Measurements from ENCODE around the gene DDO. TPM values are rescaled to one million over a fixed set of nuclear protein-coding genes. Genes with fewer than 3 reads are reported as not detected.
A peak's percentile ranks its signal among the peaks of the same experiment; 100 is the strongest.

DDO gene
- total RNA-seq, 1 donor from 2014 or later: not detected

DNA sequence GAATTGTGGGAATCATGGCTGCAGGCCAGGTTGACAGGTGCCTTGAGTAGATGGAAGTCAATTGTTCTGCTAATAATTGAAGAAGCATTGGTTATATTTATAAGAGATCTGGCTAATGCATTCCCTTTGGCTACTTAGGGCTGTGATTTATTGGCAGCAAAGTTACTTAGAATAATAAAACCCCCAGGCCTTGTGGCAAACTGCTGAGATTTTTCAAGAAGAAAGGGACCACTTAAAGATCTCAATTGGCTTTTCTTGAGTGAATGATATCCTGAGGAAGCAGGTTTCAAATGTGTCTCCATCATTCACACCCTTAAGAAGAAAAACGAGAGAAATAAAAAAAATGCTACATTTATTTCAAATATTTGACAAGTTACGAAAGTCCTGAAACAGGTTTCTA is 27.4 kb downstream of the DDO start:
- Mint-ChIP-seq H3K4me3 (no peak overlapping the region), H3K27me3 (ENCODE audit: insufficient read depth) (peaks cover 3% of the 10 kb centered on the region), H3K36me3 (ENCODE audit: low read depth) (no peaks in the 10 kb centered on the region), H3K4me1 (ENCODE audit: low read depth) (peaks cover 10% of the 10 kb centered on the region), H3K9me3 (no peaks in the 10 kb centered on the region), H3K27ac (no peak overlapping the region)
- intact Hi-C loops (cut with micrococcal nuclease): no loop called here
- DNase-seq (ENCODE audit: low spot score): no peak

- intact Hi-C loops (cut with micrococcal nuclease): no loop called here
- no peak overlapping the region for H3K27ac Mint-ChIP-seq
- peaks cover 10% of the 10 kb centered on the region for H3K4me1 Mint-ChIP-seq (ENCODE audit: low read depth)
- H3K9me3 Mint-ChIP-seq: peaks cover 3% of the 10 kb centered on the region
- H3K27me3 Mint-ChIP-seq (ENCODE audit: insufficient read depth): peaks cover 4% of the 10 kb centered on the region
- no peak for DNase-seq (ENCODE audit: low spot score)
- H3K4me3 Mint-ChIP-seq: no peak overlapping the region
- H3K36me3 Mint-ChIP-seq (ENCODE audit: low read depth): no peaks in the 10 kb centered on the region
Measured at GRCh38 chr6:110385458-110385863, 29.9 kb downstream of the DDO start.

- peaks cover 3% of the 10 kb centered on the region for H3K9me3 Mint-ChIP-seq
- H3K27ac Mint-ChIP-seq: no peak overlapping the region
- H3K4me3 Mint-ChIP-seq: no peak overlapping the region
- intact Hi-C loops (cut with micrococcal nuclease): no loop called here
- peaks cover 4% of the 10 kb centered on the region for H3K27me3 Mint-ChIP-seq (ENCODE audit: insufficient read depth)
- H3K4me1 Mint-ChIP-seq (ENCODE audit: low read depth): no peaks in the 10 kb centered on the region
- no peak for DNase-seq (ENCODE audit: low spot score)
- H3K36me3 Mint-ChIP-seq (ENCODE audit: low read depth): no peaks in the 10 kb centered on the region
Measured at GRCh38 chr6:110378552-110378951, 36.8 kb downstream of the DDO start.

- no peak for DNase-seq (ENCODE audit: low spot score)
- no peak overlapping the region for H3K4me3 Mint-ChIP-seq
- H3K27ac Mint-ChIP-seq: no peak overlapping the region
- intact Hi-C loops (cut with micrococcal nuclease): no loop called here
- peaks cover 18% of the 10 kb centered on the region for H3K27me3 Mint-ChIP-seq (ENCODE audit: insufficient read depth)
- no peaks in the 10 kb centered on the region for H3K4me1 Mint-ChIP-seq (ENCODE audit: low read depth)
- no peaks in the 10 kb centered on the region for H3K9me3 Mint-ChIP-seq
- H3K36me3 Mint-ChIP-seq (ENCODE audit: low read depth): no peaks in the 10 kb centered on the region
Measured at GRCh38 chr6:110369066-110369465, 46.3 kb downstream of the DDO start.

- intact Hi-C loops (cut with micrococcal nuclease): no loop called here
- Mint-ChIP-seq H3K4me3 (no peak overlapping the region), H3K9me3 (no peaks in the 10 kb centered on the region), H3K36me3 (ENCODE audit: low read depth) (no peaks in the 10 kb centered on the region), H3K4me1 (ENCODE audit: low read depth) (no peaks in the 10 kb centered on the region), H3K27ac (no peak overlapping the region), H3K27me3 (ENCODE audit: insufficient read depth) (peaks cover 18% of the 10 kb centered on the region)
- no peak for DNase-seq (ENCODE audit: low spot score)
Measured at GRCh38 chr6:110368284-110368683, 47.1 kb downstream of the DDO start.

DNA sequence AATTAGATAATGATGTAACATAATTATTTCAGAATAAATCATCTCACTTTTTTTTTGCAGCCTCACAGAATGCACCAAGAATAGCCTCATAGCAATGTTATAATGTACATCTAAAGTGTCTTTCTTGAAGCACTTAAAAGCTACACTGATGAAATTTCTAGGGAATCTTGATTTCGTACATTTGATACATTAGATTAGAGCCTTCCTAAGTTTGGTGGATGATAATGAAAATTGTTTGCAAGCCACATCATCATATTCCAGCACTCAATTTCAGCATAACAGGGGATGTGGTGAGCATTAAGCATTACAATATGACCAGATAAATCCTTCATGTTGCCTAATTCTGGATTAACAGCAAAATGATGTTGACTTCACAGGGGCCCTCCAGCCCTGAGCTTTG is 47.5 kb downstream of the DDO start:
- intact Hi-C loops (cut with micrococcal nuclease): no loop called here
- Mint-ChIP-seq H3K27ac (no peak overlapping the region), H3K36me3 (ENCODE audit: low read depth) (no peaks in the 10 kb centered on the region), H3K27me3 (ENCODE audit: insufficient read depth) (peaks cover 19% of the 10 kb centered on the region), H3K4me1 (ENCODE audit: low read depth) (no peaks in the 10 kb centered on the region), H3K9me3 (no peaks in the 10 kb centered on the region), H3K4me3 (no peak overlapping the region)
- no peak for DNase-seq (ENCODE audit: low spot score)

GRCh38 chr6:110366975-110367374 is 48.4 kb downstream of the DDO start:
- H3K9me3 Mint-ChIP-seq: no peaks in the 10 kb centered on the region
- DNase-seq (ENCODE audit: low spot score): no peak
- H3K36me3 Mint-ChIP-seq (ENCODE audit: low read depth): no peaks in the 10 kb centered on the region
- intact Hi-C loops (cut with micrococcal nuclease): no loop called here
- peaks cover 22% of the 10 kb centered on the region for H3K27me3 Mint-ChIP-seq (ENCODE audit: insufficient read depth)
- H3K4me1 Mint-ChIP-seq (ENCODE audit: low read depth): no peaks in the 10 kb centered on the region
- H3K4me3 Mint-ChIP-seq: no peak overlapping the region
- no peak overlapping the region for H3K27ac Mint-ChIP-seq

DNA sequence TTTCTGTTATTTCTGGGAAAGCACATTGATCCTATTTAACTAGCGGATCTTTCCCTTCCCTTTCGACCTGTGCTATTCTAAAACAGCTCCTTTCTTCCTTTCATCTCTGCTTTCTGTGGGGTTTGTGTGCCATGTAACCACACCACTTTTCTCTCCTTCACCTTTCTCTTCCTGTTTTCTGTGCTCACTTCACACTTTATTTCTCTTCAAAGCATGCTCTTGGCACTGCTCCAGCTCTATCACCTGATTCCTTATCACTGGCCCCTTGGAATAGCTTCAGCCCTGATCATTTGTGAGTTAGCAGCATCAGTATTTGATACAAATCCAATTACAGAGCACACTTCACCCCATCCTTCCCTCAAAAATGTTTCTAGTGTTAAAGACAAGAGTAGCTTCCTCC is 49.1 kb downstream of the DDO start:
- no peak for DNase-seq (ENCODE audit: low spot score)
- no peaks in the 10 kb centered on the region for H3K9me3 Mint-ChIP-seq
- intact Hi-C loops (cut with micrococcal nuclease): no loop called here
- no peaks in the 10 kb centered on the region for H3K4me1 Mint-ChIP-seq (ENCODE audit: low read depth)
- H3K4me3 Mint-ChIP-seq: no peak overlapping the region
- no peak overlapping the region for H3K27ac Mint-ChIP-seq
- no peaks in the 10 kb centered on the region for H3K36me3 Mint-ChIP-seq (ENCODE audit: low read depth)
- H3K27me3 Mint-ChIP-seq (ENCODE audit: insufficient read depth): peaks cover 17% of the 10 kb centered on the region

DNA sequence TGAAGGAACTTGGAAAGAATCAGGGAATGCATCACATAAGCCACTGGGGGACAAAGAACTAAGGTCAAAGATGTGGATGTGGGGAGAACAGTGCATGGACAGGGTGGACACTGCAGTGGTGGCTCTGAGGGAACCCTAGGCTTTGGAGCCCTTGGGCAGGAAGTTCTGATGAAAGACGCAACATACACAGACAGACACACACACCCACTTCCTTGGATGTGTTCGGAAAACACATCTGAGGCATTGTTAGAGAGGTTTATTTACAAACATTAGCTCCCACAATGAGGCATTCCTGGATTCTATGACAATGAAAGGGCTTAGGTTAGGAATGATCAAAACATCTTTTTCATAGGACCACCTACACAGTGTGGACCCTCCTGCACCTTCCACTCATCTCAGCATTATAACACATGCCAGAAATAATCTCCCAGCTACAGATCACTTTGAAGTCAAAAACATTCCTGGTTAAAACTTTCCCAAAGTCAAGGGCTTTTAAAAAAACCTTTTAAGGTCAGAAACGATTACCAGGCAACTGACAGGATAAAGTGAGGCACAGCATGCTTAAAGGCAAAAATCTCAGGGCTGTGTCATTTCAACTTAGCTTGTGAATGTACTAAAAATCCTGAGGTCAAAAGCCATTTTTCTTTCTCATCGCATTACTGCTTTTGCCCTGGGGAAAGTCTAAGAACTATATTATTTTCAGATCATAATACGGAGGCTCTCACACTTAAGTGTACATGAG is 50.8 kb downstream of the DDO start:
- no peak overlapping the region for H3K27ac Mint-ChIP-seq
- no peaks in the 10 kb centered on the region for H3K9me3 Mint-ChIP-seq
- H3K36me3 Mint-ChIP-seq (ENCODE audit: low read depth): no peaks in the 10 kb centered on the region
- intact Hi-C loops (cut with micrococcal nuclease): no loop called here
- no peak overlapping the region for H3K4me3 Mint-ChIP-seq
- no peaks in the 10 kb centered on the region for H3K4me1 Mint-ChIP-seq (ENCODE audit: low read depth)
- peaks cover 26% of the 10 kb centered on the region for H3K27me3 Mint-ChIP-seq (ENCODE audit: insufficient read depth)
- no peak for DNase-seq (ENCODE audit: low spot score)

- H3K4me3 Mint-ChIP-seq: no peak overlapping the region
- no peaks in the 10 kb centered on the region for H3K4me1 Mint-ChIP-seq (ENCODE audit: low read depth)
- intact Hi-C loops (cut with micrococcal nuclease): no loop called here
Measured at GRCh38 chr6:110363748-110364147, 51.6 kb downstream of the DDO start.

GRCh38 chr6:110360676-110361075 is 54.7 kb downstream of the DDO start:
- no peak for DNase-seq (ENCODE audit: low spot score)
- Mint-ChIP-seq H3K27me3 (ENCODE audit: insufficient read depth) (peaks cover 45% of the 10 kb centered on the region), H3K27ac (no peak overlapping the region), H3K9me3 (no peaks in the 10 kb centered on the region), H3K4me3 (no peak overlapping the region), H3K4me1 (ENCODE audit: low read depth) (no peaks in the 10 kb centered on the region), H3K36me3 (ENCODE audit: low read depth) (no peaks in the 10 kb centered on the region)
- intact Hi-C loops (cut with micrococcal nuclease): no loop called here

More at GRCh38 chr6:110363748-110364147, 51.6 kb downstream of the DDO start:
- Mint-ChIP-seq H3K27ac (no peak overlapping the region), H3K36me3 (ENCODE audit: low read depth) (no peaks in the 10 kb centered on the region), H3K9me3 (no peaks in the 10 kb centered on the region), H3K27me3 (ENCODE audit: insufficient read depth) (peaks cover 31% of the 10 kb centered on the region)
- no peak for DNase-seq (ENCODE audit: low spot score)

DNA sequence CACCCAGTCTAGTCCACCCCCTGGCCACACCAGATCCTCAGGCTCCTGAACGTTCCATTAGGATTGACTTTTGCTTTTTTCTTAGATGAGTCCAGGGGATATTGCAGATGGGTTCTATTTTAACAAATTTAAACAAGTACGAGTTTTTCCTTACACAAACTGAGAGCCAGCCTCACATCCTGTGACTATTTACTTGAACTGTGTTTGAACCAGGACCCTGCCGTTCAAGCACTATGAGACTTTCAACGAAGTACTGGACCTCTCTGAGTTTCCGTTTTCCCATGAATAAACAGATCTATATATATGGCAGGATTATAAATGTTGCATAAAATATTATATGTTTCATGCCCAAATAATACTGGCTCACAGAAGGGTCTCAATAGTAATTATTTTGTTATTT is 55.8 kb downstream of the DDO start:
- Mint-ChIP-seq H3K27ac (no peak overlapping the region), H3K4me3 (peak overlapping the region; percentile 20), H3K27me3 (ENCODE audit: insufficient read depth) (peaks cover 48% of the 10 kb centered on the region), H3K36me3 (ENCODE audit: low read depth) (no peaks in the 10 kb centered on the region), H3K9me3 (no peaks in the 10 kb centered on the region), H3K4me1 (ENCODE audit: low read depth) (no peaks in the 10 kb centered on the region)
- DNase-seq (ENCODE audit: low spot score): no peak
- intact Hi-C loops (cut with micrococcal nuclease): no loop called here

DNA sequence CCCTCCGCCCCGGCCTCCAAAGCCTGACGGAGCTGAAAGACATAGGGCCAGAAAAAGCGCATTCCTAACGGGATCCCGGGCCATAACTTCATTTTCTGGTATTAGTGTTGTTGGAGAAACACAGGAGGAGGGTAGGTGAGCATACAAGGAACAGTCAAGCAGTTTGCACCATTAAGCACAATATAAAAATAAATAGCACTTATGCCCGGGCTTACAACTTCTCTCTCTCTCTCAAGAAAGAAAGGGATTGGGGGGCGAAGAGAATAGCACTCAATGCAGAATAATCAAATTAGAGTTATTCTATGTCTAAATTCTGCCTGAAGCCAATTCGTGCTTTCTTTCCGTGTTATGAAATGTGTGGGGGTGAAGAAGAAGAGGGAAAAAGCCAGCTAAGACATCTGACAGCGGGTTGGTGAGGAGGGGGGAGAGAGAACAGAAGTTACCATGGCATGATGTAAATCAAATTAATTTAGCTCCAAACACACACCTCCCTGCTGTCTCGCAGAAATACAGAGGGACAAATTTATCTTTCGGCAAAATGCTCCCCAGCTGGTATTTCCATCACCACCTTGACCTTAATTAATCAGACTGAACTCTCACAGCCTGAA is 56.7 kb downstream of the DDO start:
- Mint-ChIP-seq H3K27me3 (ENCODE audit: insufficient read depth) (peaks cover 48% of the 10 kb centered on the region), H3K9me3 (no peaks in the 10 kb centered on the region), H3K4me1 (ENCODE audit: low read depth) (no peaks in the 10 kb centered on the region), H3K4me3 (no peak overlapping the region), H3K36me3 (ENCODE audit: low read depth) (no peaks in the 10 kb centered on the region), H3K27ac (no peak overlapping the region)
- DNase-seq (ENCODE audit: low spot score): no peak
- intact Hi-C loops (cut with micrococcal nuclease): no loop called here
